Uterus (tissue), 2 donors: ENCODE results near the gene ARID3B.

Experiments used
- POLR2A ChIP-seq, 2 donors: fragments of 450-650 bp; IDR thresholded peaks; one replicate each; pipeline ENCODE4 v1.6.1; 2016; ENCODE audit warnings: antibody characterized with exemption in 2 of 2, mild to moderate bottlenecking in 1 of 2, moderate library complexity in 1 of 2
- TF ChIP-seq, protein P1 (sequence below), 4 experiments: fragments of 200-600 bp in 2 of 4; fragments of 450-650 bp in 2 of 4; sonication (generic) in 2 of 4; IDR thresholded peaks; one replicate each; pipeline ENCODE4 v1.5.1; 2016 to 2019; ENCODE audit warnings: antibody characterized with exemption in 4 of 4, mild to moderate bottlenecking in 2 of 4, moderate library complexity in 1 of 4

DNA sequence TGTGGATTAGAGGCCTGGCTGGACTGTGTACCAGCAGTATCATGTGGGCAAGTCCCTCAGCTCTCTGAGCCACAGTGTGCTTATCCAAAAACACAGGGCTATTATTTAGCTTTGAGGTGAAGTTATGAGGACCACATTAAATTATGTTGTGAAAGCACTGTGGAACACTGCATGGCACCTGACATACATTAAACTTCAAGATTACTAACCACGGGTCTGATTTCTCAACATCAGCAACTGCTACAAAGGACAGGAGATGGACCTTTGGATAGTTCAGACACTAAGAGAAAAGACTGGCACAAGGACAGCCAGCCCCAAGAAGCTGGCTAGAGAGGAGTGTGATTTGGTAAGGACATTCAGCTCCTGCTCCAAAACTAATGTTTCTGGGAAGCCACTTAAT, 96.0 kb downstream of the ARID3B start:
- no peak for TF ChIP-seq POLR2A (IDR thresholded peaks at IDR 0.05)
- TF ChIP-seq, protein P1, sequence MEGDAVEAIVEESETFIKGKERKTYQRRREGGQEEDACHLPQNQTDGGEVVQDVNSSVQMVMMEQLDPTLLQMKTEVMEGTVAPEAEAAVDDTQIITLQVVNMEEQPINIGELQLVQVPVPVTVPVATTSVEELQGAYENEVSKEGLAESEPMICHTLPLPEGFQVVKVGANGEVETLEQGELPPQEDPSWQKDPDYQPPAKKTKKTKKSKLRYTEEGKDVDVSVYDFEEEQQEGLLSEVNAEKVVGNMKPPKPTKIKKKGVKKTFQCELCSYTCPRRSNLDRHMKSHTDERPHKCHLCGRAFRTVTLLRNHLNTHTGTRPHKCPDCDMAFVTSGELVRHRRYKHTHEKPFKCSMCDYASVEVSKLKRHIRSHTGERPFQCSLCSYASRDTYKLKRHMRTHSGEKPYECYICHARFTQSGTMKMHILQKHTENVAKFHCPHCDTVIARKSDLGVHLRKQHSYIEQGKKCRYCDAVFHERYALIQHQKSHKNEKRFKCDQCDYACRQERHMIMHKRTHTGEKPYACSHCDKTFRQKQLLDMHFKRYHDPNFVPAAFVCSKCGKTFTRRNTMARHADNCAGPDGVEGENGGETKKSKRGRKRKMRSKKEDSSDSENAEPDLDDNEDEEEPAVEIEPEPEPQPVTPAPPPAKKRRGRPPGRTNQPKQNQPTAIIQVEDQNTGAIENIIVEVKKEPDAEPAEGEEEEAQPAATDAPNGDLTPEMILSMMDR (IDR thresholded peaks at IDR 0.05): no peak
